IPS-18a (cell line): ENCODE results near the gene GPR32.
A peak's percentile ranks its signal among the peaks of the same experiment; 100 is the strongest.
"Not testable (repeated sequence)": the region's sequence is repeated elsewhere in the genome, so short reads cannot be mapped to it uniquely, and the experiment has no call there.

Source experiments
- H3K27ac ChIP-seq: one replicate; pipeline ENCODE4 v1.5.1; 2013; ENCODE audit warnings: low read length
- H3K27me3 ChIP-seq: one replicate; pipeline ENCODE4 v1.6.1; 2013; ENCODE audit warnings: mild to moderate bottlenecking, low read length; ENCODE audit not compliant: control insufficient read depth, insufficient read depth
- H3K36me3 ChIP-seq: one replicate; pipeline ENCODE4 v1.6.1; 2013; ENCODE audit warnings: low read depth, low read length; ENCODE audit not compliant: control insufficient read depth
- H3K4me1 ChIP-seq: one replicate; pipeline ENCODE4 v1.6.1; 2013; ENCODE audit warnings: low read depth, low read length; ENCODE audit not compliant: control insufficient read depth
- H3K4me3 ChIP-seq: one replicate; pipeline ENCODE4 v1.5.1; 2013; ENCODE audit warnings: low read length
- H3K9ac ChIP-seq: one replicate; pipeline ENCODE4 v1.6.1; 2013; ENCODE audit warnings: mild to moderate bottlenecking, low read length, moderate library complexity
- H3K9me3 ChIP-seq: one replicate; pipeline ENCODE4 v1.6.1; 2013; ENCODE audit warnings: low read depth, low read length; ENCODE audit not compliant: control insufficient read depth

Gene GPR32

DNA sequence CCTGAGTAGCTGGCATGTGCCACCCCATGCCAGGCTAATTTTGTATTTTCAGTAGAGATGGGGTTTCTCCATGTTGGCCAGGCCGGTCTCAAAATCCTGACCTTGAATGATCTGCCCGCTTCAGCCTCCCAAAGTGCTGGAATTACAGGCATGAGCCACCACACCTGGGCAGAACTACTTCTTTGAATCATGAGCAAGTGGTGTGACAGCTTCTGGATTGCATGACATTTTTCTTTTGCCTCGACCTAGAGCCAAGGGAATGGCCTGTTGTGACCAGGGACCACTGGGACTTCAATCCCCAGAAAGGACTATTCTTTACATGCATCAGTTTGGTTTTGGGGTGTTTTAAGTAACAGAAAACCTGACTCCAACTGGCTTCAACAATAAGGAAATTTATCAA, 2.6 kb downstream of the GPR32 start:
- not testable (repeated sequence) for H3K36me3 ChIP-seq, H3K9me3 ChIP-seq, H3K27ac ChIP-seq, H3K9ac ChIP-seq, H3K4me1 ChIP-seq, H3K4me3 ChIP-seq
- peaks cover 42% of the 10 kb centered on the region for H3K27me3 ChIP-seq

DNA sequence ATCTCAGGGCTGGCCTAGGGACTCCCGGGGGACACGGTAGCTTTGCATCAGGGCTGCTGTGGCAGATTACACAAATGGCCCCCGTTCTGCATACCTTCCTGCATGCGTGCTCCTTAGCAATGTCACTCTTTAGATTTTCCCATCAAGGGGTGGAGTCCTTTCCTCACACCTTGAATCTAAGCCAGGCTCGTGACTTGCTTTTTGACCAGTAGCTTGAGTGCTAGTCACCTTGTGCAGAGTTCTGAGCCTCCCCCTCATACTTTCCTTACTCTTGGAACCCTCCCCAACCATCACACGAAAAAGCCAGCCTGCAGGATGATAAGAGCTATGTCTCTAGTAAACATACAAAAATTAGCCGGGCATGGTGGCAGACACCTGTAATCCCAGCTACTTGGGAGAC, 3.2 kb downstream of the GPR32 start:
- H3K27ac ChIP-seq, H3K36me3 ChIP-seq, H3K9ac ChIP-seq, H3K4me3 ChIP-seq, H3K9me3 ChIP-seq, H3K4me1 ChIP-seq: not testable (repeated sequence)
- peaks cover 48% of the 10 kb centered on the region for H3K27me3 ChIP-seq

DNA sequence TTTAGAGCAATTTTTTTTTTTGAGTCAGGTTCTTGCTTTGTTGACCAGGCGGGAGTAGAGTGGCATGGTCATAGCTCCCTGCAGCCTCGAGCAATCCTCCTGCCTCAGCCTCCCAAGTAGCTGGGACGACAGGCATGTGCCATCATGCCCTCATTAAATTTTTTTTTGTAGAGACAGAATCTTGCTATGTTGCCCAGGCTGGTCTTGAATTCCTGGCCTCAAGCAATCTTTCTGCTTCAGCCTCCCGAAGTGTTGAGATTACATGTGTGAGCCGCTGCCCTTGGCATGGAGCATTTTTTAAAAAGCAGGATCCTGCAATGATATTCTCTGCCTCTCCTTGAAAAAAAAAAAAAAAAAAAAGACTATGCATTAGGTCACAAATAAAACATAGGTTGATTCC, 5.9 kb downstream of the GPR32 start:
- Histone ChIP-seq H3K9me3 (peaks cover 4% of the 10 kb centered on the region), H3K9ac (no peak overlapping the region), H3K27ac (no peak overlapping the region), H3K27me3 (peaks cover 75% of the 10 kb centered on the region), H3K4me3 (no peak overlapping the region), H3K4me1 (peaks cover 5% of the 10 kb centered on the region), H3K36me3 (no peaks in the 10 kb centered on the region)

DNA sequence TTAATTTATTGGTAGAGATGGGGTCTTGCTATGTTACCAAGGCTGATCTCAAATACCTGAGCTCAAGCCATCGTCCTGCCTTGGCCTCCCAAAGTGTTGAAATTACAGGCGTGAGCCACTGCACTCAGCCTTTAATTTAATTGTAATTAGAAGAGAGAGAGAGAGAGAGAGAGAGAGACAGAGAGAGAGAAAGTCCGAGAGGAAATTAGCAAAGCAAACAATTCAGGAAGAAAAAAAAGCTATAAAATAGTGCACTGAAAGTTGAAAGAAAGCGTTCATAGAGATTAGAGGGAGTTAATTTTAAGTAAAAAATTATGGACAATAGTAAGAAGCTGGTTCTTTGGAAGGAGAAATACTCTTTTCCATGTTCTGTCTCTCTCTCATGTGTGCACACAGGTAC, 7.0 kb downstream of the GPR32 start:
- H3K27ac ChIP-seq = no peak overlapping the region
- H3K4me3 ChIP-seq = peak overlapping the region; percentile 30
- no peak overlapping the region for H3K9ac ChIP-seq
- H3K9me3 ChIP-seq = peaks cover 4% of the 10 kb centered on the region
- H3K36me3 ChIP-seq = no peaks in the 10 kb centered on the region
- H3K4me1 ChIP-seq = peaks cover 5% of the 10 kb centered on the region
- peaks cover 80% of the 10 kb centered on the region for H3K27me3 ChIP-seq

DNA sequence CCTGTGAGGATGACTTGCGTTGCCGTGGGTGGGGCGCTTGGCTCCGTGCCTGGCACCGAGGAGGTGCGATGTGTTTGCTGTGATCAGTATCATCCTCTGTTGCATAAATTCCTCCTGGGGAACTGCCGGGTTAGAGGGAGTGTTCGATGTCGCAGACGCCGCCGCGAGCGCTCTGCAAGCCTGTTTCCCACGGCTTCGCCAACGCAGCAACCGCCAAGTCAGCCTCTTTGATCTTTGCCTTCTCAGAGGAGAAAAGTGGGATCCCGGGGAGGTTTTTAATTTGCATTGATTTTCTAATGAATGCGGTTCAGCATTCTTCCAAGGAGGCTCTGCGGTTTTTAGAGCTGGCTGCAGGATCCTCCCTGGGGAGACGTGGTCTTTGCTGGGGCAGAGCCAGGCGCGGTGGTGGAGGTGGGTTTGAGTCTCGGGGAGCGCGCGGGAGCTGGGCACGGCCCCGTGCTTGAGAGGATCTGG, 7.6 kb downstream of the GPR32 start:
- Histone ChIP-seq H3K4me3 (peak overlapping the region; percentile 30), H3K9ac (no peak overlapping the region), H3K4me1 (peaks cover 5% of the 10 kb centered on the region), H3K27me3 (peaks cover 80% of the 10 kb centered on the region), H3K36me3 (no peaks in the 10 kb centered on the region), H3K27ac (no peak overlapping the region), H3K9me3 (no peaks in the 10 kb centered on the region)

DNA sequence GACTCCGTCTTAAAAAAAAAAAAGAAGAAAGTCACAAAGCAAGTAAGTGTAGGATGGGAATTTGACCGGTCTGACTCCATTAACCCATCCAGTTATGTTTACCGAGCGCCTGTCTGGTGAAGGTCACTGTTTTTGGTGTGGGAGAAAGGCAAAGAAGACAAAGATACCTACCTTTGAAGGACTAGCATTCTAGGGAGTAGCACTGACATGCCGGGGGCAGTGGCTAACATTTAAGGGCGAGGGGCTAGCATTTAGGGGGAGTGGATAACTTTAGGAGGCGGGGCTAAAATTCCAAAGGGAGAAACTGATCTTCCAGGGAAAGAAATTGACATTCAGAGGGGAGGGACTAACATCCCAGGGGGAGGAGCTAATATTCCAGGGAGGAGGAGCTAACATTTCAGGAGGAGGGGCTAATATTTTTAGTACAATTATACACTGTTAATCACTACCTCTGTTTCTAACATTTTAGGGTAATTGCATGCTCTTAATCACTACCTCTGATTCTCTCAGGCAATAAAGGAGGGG, 8.7 kb downstream of the GPR32 start:
- H3K9ac ChIP-seq = no peak overlapping the region
- H3K4me1 ChIP-seq = peaks cover 5% of the 10 kb centered on the region
- no peaks in the 10 kb centered on the region for H3K36me3 ChIP-seq
- H3K27me3 ChIP-seq = peaks cover 77% of the 10 kb centered on the region
- H3K27ac ChIP-seq = no peak overlapping the region
- no peaks in the 10 kb centered on the region for H3K9me3 ChIP-seq
- H3K4me3 ChIP-seq = no peak overlapping the region

DNA sequence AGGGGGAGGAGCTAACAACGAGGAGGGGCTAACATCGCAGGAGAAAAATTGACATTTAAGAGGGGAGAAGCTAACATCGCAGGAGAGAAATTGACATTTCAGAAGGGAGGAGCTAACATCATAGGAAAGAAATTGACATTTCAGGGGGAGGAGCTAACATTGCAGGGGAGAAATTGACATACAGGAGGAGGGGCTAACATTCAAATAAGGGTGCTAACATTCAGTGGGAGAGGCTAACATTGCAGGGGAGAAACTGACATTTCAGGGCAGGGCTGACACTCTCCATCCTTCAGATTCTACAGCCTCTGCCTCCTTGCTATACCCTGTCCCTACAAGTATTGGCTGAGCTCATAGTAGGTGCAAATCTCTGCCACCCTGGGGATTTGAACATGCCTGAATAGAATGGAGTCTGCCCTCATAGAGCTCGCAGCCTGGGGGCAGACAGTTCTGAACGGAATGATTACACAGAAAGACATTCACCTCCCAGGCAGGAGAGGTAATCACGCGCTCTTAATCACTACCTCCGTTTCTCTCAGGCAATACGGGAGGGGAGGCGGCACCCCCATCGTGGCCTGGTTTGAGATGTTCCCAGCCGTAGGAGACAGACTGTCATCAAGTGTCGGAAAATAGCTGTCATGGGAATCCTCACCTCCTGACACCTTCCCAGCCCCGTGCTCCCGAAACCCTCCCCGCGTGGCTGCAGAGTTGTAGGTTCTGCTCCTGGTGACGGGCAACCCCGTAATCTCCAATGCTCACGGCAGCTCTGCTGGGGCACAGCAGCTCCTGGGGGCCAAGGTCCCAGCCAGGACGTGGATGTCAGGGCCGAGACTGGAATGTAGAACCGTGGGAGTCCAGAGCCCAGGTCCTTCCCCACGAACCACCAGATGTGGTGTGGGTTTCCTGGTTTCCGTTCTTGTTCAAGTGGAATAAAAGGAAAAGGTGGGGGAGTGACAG, 9.5 kb downstream of the GPR32 start:
- no peaks in the 10 kb centered on the region for H3K36me3 ChIP-seq
- no peaks in the 10 kb centered on the region for H3K9me3 ChIP-seq
- no peak overlapping the region for H3K27ac ChIP-seq
- no peak overlapping the region for H3K9ac ChIP-seq
- peaks cover 5% of the 10 kb centered on the region for H3K4me1 ChIP-seq
- H3K4me3 ChIP-seq = no peak overlapping the region
- H3K27me3 ChIP-seq = peaks cover 68% of the 10 kb centered on the region

DNA sequence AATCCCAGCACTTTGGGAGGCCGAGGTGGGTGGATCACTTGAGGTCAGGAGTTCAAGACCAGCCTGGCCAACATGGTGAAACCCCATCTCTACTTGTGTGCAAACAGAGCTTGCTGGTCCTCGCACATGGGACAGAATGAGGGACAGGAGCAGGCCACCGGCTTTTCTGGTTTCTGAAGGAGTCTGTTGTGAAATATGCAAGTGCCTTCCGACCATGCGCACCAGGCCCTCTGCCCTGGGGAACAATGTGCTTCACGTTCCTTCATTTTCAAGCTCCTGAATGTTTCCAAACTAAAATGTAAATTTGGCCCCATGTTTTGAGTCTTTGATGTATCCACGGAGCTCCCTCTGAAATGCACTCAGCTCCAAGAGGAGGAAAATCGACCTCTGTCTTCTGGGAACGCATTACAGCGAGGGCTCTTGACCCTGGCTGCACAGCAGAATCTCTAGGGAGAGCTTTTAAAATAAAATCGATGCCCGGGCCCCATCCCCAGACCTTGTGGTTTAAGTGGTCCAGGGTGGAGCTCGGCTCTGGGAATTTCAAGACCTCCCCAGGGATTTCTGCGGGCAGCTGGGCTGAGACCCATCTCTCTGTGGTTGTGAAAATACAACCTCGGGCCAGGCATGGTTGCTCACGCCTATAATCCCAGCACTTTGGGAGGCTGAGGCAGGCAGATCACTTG, 10.6 kb downstream of the GPR32 start:
- no peaks in the 10 kb centered on the region for H3K36me3 ChIP-seq
- H3K4me1 ChIP-seq = peaks cover 5% of the 10 kb centered on the region
- peaks cover 57% of the 10 kb centered on the region for H3K27me3 ChIP-seq
- H3K4me3 ChIP-seq = no peak overlapping the region
- H3K9me3 ChIP-seq = no peaks in the 10 kb centered on the region
- H3K27ac ChIP-seq = no peak overlapping the region
- no peak overlapping the region for H3K9ac ChIP-seq

DNA sequence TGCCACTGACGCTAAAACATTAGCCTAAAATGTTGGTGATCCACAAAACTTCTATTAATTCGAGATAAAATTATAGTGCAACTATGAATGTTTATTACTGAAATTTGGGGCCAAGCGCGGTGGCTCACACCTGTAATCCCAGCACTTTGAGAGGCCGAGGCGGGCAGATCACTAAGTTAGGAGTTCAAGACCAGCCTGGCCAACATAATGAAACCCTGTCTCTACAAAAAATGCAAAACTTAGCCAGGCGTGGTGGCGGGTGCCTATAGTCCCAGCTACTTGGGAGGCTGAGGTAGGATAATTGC, 13.5 kb downstream of the GPR32 start:
- not testable (repeated sequence) for H3K36me3 ChIP-seq, H3K27ac ChIP-seq, H3K4me1 ChIP-seq, H3K9me3 ChIP-seq, H3K9ac ChIP-seq, H3K4me3 ChIP-seq
- peaks cover 28% of the 10 kb centered on the region for H3K27me3 ChIP-seq

DNA sequence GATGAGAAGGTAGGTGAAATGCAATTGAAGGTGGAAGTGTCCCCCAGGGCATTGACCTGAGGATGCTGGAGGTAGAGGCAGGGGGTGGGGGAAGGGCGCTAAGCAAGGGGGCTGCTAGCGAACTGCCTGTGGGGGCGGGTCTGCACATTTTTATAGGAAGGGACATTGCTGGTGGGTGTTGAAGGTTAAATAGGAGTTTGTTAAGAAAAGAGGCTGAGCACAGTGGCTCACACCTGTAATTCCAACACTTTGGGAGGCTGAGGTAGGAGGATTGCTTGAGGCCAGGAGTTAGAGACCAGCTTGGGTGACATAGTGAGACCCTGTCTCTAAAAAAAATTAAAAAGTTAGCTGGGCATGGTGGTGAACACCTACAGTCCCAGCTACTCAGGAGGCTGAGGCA, 14.4 kb downstream of the GPR32 start:
- Histone ChIP-seq H3K27me3 (peaks cover 19% of the 10 kb centered on the region), H3K9me3 (no peaks in the 10 kb centered on the region), H3K36me3 (no peaks in the 10 kb centered on the region), H3K27ac (no peak overlapping the region), H3K4me3 (no peak overlapping the region), H3K9ac (no peak overlapping the region), H3K4me1 (no peaks in the 10 kb centered on the region)

DNA sequence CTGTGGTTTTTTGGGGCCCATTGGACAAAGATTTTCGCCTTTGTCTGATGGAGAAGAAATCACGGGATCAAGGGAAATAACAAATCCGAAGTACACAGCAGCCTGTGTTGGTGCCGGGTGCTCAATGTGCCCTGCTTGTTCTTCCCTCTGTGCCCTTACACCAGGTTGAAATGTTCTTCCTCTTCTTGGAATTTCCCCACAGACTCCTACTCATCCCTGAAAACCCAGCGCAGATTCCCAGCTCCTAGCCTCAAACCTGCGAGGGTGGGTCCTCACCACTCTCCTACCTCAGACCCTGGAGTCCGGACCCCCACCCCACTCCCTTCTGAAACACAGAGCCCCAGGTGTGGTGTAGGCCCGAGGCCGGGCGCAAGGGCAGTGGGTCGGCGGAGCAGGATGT, 15.1 kb downstream of the GPR32 start:
- Histone ChIP-seq H3K9me3 (no peaks in the 10 kb centered on the region), H3K4me3 (no peak overlapping the region), H3K27me3 (peaks cover 13% of the 10 kb centered on the region), H3K9ac (no peak overlapping the region), H3K4me1 (no peaks in the 10 kb centered on the region), H3K27ac (no peak overlapping the region), H3K36me3 (no peaks in the 10 kb centered on the region)
